ENCODE data around the gene CABP7. TPM values are rescaled to one million over a fixed set of nuclear protein-coding genes. Genes with fewer than 3 reads are reported as not detected.
"Not testable (repeated sequence)": the region's sequence is repeated elsewhere in the genome, so short reads cannot be mapped to it uniquely, and the experiment has no call there.

The CABP7 gene
- polyA plus RNA-seq, 1 of the 3 experiments (the other 2 are of a cell fraction) = 0.72 TPM

DNA sequence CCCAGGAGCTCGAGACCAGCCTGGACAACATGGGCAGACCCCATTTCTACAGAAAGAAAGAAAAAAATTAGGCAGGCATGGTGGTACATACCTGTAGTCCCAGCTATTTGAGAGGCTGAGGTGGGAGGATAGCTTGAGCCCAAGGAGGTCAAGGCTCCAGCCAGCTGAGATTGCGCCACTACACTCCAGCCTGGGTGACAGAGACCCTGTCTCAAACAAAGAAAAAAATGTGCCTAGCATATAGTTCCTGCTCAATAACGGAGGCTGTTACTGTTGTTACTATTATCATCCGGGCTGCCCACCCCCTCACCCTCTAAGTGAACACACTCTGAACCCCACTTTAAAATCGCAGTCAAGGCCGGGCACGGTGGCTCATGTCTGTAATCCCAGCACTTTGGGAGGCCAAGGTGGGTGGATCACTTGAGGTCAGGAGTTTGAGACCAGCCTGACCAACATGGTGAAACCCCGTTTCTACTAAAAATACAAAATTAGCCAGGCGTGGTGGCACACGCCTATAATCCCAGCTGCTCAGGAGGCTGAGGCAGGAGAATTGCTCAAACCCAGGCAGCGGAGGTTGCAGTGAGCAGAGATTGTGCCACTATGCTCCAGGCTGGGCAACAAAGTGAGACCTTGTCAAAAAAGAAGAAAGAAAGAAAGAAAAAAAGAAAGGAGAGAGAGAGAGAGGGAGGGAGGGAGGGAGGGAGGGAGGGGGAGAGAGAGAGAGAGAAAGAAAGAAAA lies 35.0 kb downstream of the CABP7 start:
- H3K27ac ChIP-seq (ENCODE audit: low read depth in 2 of 2, low read length in 1 of 2); DNase-seq; H3K79me2 ChIP-seq (ENCODE audit: insufficient read depth); H3F3A ChIP-seq (replicated peaks; ENCODE audit: insufficient read depth); H3K27me3 ChIP-seq (ENCODE audit: insufficient read depth); H2AFZ ChIP-seq (ENCODE audit: low read depth); H3K4me1 ChIP-seq (ENCODE audit: control insufficient read depth in 1 of 2, insufficient read depth in 2 of 2, low read depth in 1 of 2, low read length in 1 of 2); H3K9me2 ChIP-seq; H3K36me3 ChIP-seq (replicated peaks in 1 of 2; ENCODE audit: control insufficient read depth in 1 of 2, insufficient read depth in 2 of 2, low read length in 1 of 2); H3K4me3 ChIP-seq (ENCODE audit: low read depth in 2 of 2, low read length in 1 of 2); POLR2A ChIA-PET; H3K9me3 ChIP-seq; H3K9ac ChIP-seq; H3K4me2 ChIP-seq; H4K20me1 ChIP-seq (ENCODE audit: insufficient read depth): not testable (repeated sequence)
- CTCF ChIA-PET = interaction anchor here (0.6 to 1.5 kb wide), 5 partner anchors 65 to 554 kb away, joined by 3 to 4 read pairs (median 3); no protein-coding TSS in a partner anchor
- 93% methylated on average over 11 of the region's 11 CpGs for WGBS (ENCODE audit: low lambda C conversion rate)

DNA sequence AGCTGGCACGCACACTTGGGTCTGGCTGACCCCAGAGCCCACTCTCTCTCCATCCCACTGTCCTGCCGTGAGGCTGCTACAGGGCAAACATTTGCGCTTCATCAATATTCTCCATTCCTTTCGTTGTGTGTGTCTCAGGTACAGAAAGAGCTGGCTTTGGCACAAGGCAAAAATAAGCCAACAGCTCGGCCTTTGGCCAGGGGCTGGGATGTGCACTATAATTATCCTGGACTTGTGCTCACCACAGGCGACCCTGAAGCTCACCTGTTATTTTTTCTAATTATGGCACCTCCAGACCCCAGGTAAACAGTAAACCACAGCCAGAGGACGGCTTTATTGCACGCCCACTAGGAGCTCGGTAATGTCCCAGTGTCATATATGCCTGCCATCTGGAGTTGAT lies 36.1 kb downstream of the CABP7 start:
- ChIA-PET CTCF (interaction anchor here (1.5 kb wide), 2 partner anchors 66 to 333 kb away, joined by 3 to 4 read pairs; no protein-coding TSS in a partner anchor), POLR2A (no interaction called here)
- Histone ChIP-seq H3K36me3 (replicated peaks in 1 of 2; ENCODE audit: control insufficient read depth in 1 of 2, insufficient read depth in 2 of 2, low read length in 1 of 2) (no peaks in the 10 kb centered on the region), H3K9ac (no peak overlapping the region), H3K9me3 (no peaks in the 10 kb centered on the region), H3K79me2 (ENCODE audit: insufficient read depth) (peaks cover 3% of the 10 kb centered on the region; the same call in 1 of the 2 replicates), H3F3A (replicated peaks; ENCODE audit: insufficient read depth) (peaks cover 3% of the 10 kb centered on the region), H3K27ac (ENCODE audit: low read depth in 2 of 2, low read length in 1 of 2) (no peak overlapping the region), H2AFZ (ENCODE audit: low read depth) (no peak overlapping the region), H3K4me1 (ENCODE audit: control insufficient read depth in 1 of 2, insufficient read depth in 2 of 2, low read depth in 1 of 2, low read length in 1 of 2) (no peaks in the 10 kb centered on the region), H3K27me3 (ENCODE audit: insufficient read depth) (no peaks in the 10 kb centered on the region), H3K4me2 (no peak overlapping the region), H4K20me1 (ENCODE audit: insufficient read depth) (0 out of 2 replicates have a peak, but pooled peaks cover 3% of the 10 kb centered on the region), H3K9me2 (no peaks in the 10 kb centered on the region), H3K4me3 (ENCODE audit: low read depth in 2 of 2, low read length in 1 of 2) (no peak overlapping the region)
- WGBS (ENCODE audit: low lambda C conversion rate) = 87% methylated on average over 9 of the region's 9 CpGs
- TF ChIP-seq, protein P1, sequence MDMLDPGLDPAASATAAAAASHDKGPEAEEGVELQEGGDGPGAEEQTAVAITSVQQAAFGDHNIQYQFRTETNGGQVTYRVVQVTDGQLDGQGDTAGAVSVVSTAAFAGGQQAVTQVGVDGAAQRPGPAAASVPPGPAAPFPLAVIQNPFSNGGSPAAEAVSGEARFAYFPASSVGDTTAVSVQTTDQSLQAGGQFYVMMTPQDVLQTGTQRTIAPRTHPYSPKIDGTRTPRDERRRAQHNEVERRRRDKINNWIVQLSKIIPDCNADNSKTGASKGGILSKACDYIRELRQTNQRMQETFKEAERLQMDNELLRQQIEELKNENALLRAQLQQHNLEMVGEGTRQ (IDR thresholded peaks at IDR 0.05; ENCODE audit: borderline replicate concordance, low read depth, low read length) = no peak
- TF ChIP-seq CHD2 (IDR thresholded peaks at IDR 0.05; ENCODE audit: low read length, partially characterized antibody) (no peak), NFIC (IDR thresholded peaks at IDR 0.05; ENCODE audit: borderline replicate concordance) (no peak), TCF12 (IDR thresholded peaks at IDR 0.05) (no peak), RAD21 (IDR thresholded peaks at IDR 0.05; ENCODE audit: low read length) (no peak), ELF1 (IDR thresholded peaks at IDR 0.05) (no peak), EP300 (IDR thresholded peaks at IDR 0.05; ENCODE audit: borderline replicate concordance in 1 of 2, low read depth in 1 of 2, low read length in 1 of 2) (no peak), RFX5 (IDR thresholded peaks at IDR 0.05; ENCODE audit: low read length) (no peak), EZH2phosphoT487 (IDR thresholded peaks at IDR 0.05; ENCODE audit: borderline replicate concordance, low read depth) (no peak), MEF2A (IDR thresholded peaks at IDR 0.05; ENCODE audit: borderline replicate concordance, low read depth) (no peak)
- TF ChIP-seq, protein P2, sequence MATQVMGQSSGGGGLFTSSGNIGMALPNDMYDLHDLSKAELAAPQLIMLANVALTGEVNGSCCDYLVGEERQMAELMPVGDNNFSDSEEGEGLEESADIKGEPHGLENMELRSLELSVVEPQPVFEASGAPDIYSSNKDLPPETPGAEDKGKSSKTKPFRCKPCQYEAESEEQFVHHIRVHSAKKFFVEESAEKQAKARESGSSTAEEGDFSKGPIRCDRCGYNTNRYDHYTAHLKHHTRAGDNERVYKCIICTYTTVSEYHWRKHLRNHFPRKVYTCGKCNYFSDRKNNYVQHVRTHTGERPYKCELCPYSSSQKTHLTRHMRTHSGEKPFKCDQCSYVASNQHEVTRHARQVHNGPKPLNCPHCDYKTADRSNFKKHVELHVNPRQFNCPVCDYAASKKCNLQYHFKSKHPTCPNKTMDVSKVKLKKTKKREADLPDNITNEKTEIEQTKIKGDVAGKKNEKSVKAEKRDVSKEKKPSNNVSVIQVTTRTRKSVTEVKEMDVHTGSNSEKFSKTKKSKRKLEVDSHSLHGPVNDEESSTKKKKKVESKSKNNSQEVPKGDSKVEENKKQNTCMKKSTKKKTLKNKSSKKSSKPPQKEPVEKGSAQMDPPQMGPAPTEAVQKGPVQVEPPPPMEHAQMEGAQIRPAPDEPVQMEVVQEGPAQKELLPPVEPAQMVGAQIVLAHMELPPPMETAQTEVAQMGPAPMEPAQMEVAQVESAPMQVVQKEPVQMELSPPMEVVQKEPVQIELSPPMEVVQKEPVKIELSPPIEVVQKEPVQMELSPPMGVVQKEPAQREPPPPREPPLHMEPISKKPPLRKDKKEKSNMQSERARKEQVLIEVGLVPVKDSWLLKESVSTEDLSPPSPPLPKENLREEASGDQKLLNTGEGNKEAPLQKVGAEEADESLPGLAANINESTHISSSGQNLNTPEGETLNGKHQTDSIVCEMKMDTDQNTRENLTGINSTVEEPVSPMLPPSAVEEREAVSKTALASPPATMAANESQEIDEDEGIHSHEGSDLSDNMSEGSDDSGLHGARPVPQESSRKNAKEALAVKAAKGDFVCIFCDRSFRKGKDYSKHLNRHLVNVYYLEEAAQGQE (IDR thresholded peaks at IDR 0.05; ENCODE audit: low read depth, low read length) = no peak
- no peak for DNase-seq
